ENCODE measurements around the gene ESPN. TPM values are rescaled to one million over a fixed set of nuclear protein-coding genes. Genes with fewer than 3 reads are reported as not detected.

Gene ESPN
- total RNA-seq, 1 donor from 2014 or later: 0.18 TPM

DNA sequence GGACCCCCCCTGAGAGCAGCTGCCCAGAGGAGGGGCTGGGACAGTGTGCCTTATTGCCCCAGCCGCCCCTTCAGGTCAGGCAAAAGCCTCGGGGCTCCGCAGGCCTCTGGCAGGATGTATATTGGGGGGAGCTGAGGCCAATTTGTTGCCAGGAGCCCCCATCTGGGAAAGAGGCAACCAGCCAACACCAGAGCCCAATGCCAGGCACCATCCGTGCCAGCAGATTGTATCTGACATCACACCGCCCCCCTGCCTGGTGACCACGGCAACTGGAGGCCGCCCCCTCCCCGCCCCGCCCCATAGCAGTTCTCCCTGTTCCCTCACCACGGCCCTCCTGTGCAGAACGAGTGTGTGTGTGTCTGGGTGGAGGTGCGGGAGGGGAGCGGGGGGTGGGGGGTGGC, 70.5 kb downstream of the ESPN start:
- ChIA-PET POLR2A (no interaction called here), CTCF (no interaction called here)
- no peak for TF ChIP-seq CTCF (IDR thresholded peaks at IDR 0.05)
- DNase-seq (no peak), ATAC-seq (ENCODE audit: low read depth) (no peak)
- H3K4me1 Mint-ChIP-seq: peaks cover 17% of the 10 kb centered on the region
- no peak overlapping the region for H3K4me3 Mint-ChIP-seq
- H3K27ac Mint-ChIP-seq: no peak overlapping the region
- peaks cover 20% of the 10 kb centered on the region for H3K27me3 Mint-ChIP-seq
- no peaks in the 10 kb centered on the region for H3K36me3 Mint-ChIP-seq (ENCODE audit: low read depth)
- H3K9me3 Mint-ChIP-seq: no peaks in the 10 kb centered on the region
- intact Hi-C loops (cut with micrococcal nuclease): no loop called here

GRCh38 chr1:6495540-6496364, 71.2 kb downstream of the ESPN start:
- intact Hi-C loops (cut with micrococcal nuclease): no loop called here
- no peak for ATAC-seq (ENCODE audit: low read depth)
- no peak for DNase-seq
- Mint-ChIP-seq H3K4me1 (peaks cover 17% of the 10 kb centered on the region), H3K27ac (no peak overlapping the region), H3K36me3 (ENCODE audit: low read depth) (no peaks in the 10 kb centered on the region), H3K27me3 (peaks cover 21% of the 10 kb centered on the region), H3K4me3 (no peak overlapping the region), H3K9me3 (no peaks in the 10 kb centered on the region)
- POLR2A ChIA-PET: no interaction called here
- no peak for TF ChIP-seq CTCF (IDR thresholded peaks at IDR 0.05)
- CTCF ChIA-PET: no interaction called here

GRCh38 chr1:6496365-6496721, 71.8 kb downstream of the ESPN start:
- H3K9me3 Mint-ChIP-seq: no peaks in the 10 kb centered on the region
- ChIA-PET CTCF (no interaction called here), POLR2A (no interaction called here)
- H3K4me3 Mint-ChIP-seq: peak overlapping the region; percentile 24
- TF ChIP-seq CTCF (IDR thresholded peaks at IDR 0.05): no peak
- no peak overlapping the region for H3K27ac Mint-ChIP-seq
- DNase-seq: no peak
- H3K4me1 Mint-ChIP-seq: peaks cover 15% of the 10 kb centered on the region
- intact Hi-C loops (cut with micrococcal nuclease): no loop called here
- H3K27me3 Mint-ChIP-seq: peaks cover 27% of the 10 kb centered on the region
- no peaks in the 10 kb centered on the region for H3K36me3 Mint-ChIP-seq (ENCODE audit: low read depth)
- ATAC-seq (ENCODE audit: low read depth): no peak

DNA sequence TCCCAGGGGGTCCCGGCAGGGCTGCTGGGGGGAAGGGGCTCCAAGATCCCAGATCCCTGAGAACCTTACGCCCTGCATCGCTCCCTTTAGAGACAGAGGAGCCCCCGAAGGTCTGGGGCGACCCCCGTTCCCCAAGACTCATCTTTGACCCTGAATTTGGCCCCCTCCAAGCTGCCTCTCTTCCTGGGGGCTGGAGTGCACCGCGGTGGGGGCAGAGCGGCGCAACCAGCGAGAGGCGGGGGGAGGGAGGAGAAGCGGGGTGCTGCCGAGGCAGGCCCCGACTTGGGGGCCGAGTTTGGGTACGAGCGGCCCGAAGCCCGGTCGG, 72.3 kb downstream of the ESPN start:
- DNase-seq: no peak
- H3K27me3 Mint-ChIP-seq: peaks cover 29% of the 10 kb centered on the region
- intact Hi-C loops (cut with micrococcal nuclease): no loop called here
- no peak for ATAC-seq (ENCODE audit: low read depth)
- H3K4me1 Mint-ChIP-seq: peaks cover 10% of the 10 kb centered on the region
- no peaks in the 10 kb centered on the region for H3K36me3 Mint-ChIP-seq (ENCODE audit: low read depth)
- H3K4me3 Mint-ChIP-seq: peak overlapping the region; percentile 24
- no peak for TF ChIP-seq CTCF (IDR thresholded peaks at IDR 0.05)
- ChIA-PET POLR2A (no interaction called here), CTCF (no interaction called here)
- no peak overlapping the region for H3K27ac Mint-ChIP-seq
- H3K9me3 Mint-ChIP-seq: no peaks in the 10 kb centered on the region

GRCh38 chr1:6497215-6497866, 72.8 kb downstream of the ESPN start:
- Mint-ChIP-seq H3K27ac (no peak overlapping the region), H3K4me1 (peaks cover 10% of the 10 kb centered on the region), H3K36me3 (ENCODE audit: low read depth) (no peaks in the 10 kb centered on the region), H3K27me3 (peaks cover 29% of the 10 kb centered on the region), H3K4me3 (peak overlapping the region; percentile 73), H3K9me3 (no peaks in the 10 kb centered on the region)
- ChIA-PET CTCF (no interaction called here), POLR2A (no interaction called here)
- intact Hi-C loops (cut with micrococcal nuclease): no loop called here
- no peak for TF ChIP-seq CTCF (IDR thresholded peaks at IDR 0.05)
- ATAC-seq (ENCODE audit: low read depth) (peak; percentile 67), DNase-seq (no peak)
